ENCODE results near the gene SDK1.

SDK1 gene

DNA sequence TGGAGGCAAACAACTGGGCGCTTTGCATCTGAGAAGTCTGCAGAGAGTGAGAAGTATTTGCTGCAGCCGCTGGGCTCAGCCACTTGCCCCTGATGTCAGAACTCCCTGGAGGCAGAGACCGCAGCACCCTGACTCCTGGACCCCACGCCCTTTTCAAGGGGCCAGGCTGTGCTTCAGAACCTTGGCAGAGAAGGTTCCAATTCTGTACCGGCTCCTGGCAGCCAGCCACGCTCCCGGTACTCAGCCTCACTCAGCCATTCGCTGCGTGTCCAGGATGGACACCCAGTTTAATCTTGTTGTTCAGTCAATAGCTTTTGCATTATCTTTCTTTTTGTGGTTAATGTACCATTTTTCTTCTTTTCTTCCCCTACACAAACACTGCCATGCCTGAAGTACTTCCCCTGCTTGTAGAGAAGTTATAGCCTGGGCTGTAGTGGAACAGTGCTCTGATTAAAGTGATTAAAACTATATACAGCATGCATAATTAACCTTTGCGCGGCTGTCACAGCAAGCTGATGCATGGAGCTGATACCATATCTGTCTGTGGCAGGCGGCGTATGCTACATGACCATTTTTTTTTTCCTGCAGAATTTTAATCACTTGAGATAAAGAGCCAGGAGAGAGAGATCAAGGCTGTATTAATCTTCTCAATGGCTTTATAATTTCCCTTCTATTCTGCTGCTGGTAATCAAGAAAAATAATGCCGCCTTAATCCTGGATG is 578.5 kb downstream of the SDK1 start:
- POLR2A ChIA-PET, result no interaction called here
- CTCF ChIA-PET, result no interaction called here
- no peak for DNase-seq (ENCODE audit: extremely low spot score)

GRCh38 chr7:3880228-3880987 is 579.4 kb downstream of the SDK1 start:
- DNase-seq (ENCODE audit: extremely low spot score), result no peak
- ChIA-PET POLR2A (no interaction called here), CTCF (interaction anchor here (0.6 kb wide), 1 partner anchor 16 kb away, joined by 4 read pairs; no protein-coding TSS in a partner anchor)
- TF ChIP-seq FOXK2 (IDR thresholded peaks at IDR 0.05), result no peak
- TF ChIP-seq LEF1 (IDR thresholded peaks at IDR 0.05; ENCODE audit: borderline replicate concordance), result no peak
- TF ChIP-seq FOXA1 (IDR thresholded peaks at IDR 0.05), result no peak
- TF ChIP-seq FOXM1 (IDR thresholded peaks at IDR 0.05; ENCODE audit: borderline replicate concordance), result no peak
- no peak for TF ChIP-seq BHLHE40 (IDR thresholded peaks at IDR 0.05; ENCODE audit: borderline replicate concordance)
- TF ChIP-seq CTBP1 (IDR thresholded peaks at IDR 0.05; ENCODE audit: borderline replicate concordance), result no peak
- TF ChIP-seq NFRKB (IDR thresholded peaks at IDR 0.05), result no peak
- no peak for TF ChIP-seq SP1 (IDR thresholded peaks at IDR 0.05)
- no peak for TF ChIP-seq SUZ12 (IDR thresholded peaks at IDR 0.05)
- no peak for TF ChIP-seq TARDBP (IDR thresholded peaks at IDR 0.05)
- TF ChIP-seq ZNF384 (IDR thresholded peaks at IDR 0.05), result no peak
- TF ChIP-seq L3MBTL2 (conservative IDR thresholded peaks at IDR 0.05), result no peak
- TF ChIP-seq ELF4 (IDR thresholded peaks at IDR 0.05), result no peak
- TF ChIP-seq HDGF (IDR thresholded peaks at IDR 0.05; ENCODE audit: borderline replicate concordance), result no peak

More for the DNA sequence above, 578.5 kb downstream of the SDK1 start:
- TF ChIP-seq HDGF (IDR thresholded peaks at IDR 0.05; ENCODE audit: borderline replicate concordance), result no peak
- no peak for TF ChIP-seq FOXK2 (IDR thresholded peaks at IDR 0.05)
- no peak for TF ChIP-seq FOXA1 (IDR thresholded peaks at IDR 0.05)
- no peak for TF ChIP-seq SP1 (IDR thresholded peaks at IDR 0.05)
- TF ChIP-seq, protein P1, sequence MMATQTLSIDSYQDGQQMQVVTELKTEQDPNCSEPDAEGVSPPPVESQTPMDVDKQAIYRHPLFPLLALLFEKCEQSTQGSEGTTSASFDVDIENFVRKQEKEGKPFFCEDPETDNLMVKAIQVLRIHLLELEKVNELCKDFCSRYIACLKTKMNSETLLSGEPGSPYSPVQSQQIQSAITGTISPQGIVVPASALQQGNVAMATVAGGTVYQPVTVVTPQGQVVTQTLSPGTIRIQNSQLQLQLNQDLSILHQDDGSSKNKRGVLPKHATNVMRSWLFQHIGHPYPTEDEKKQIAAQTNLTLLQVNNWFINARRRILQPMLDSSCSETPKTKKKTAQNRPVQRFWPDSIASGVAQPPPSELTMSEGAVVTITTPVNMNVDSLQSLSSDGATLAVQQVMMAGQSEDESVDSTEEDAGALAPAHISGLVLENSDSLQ (IDR thresholded peaks at IDR 0.05), result no peak
- no peak for TF ChIP-seq BHLHE40 (IDR thresholded peaks at IDR 0.05; ENCODE audit: borderline replicate concordance)
- no peak for TF ChIP-seq L3MBTL2 (conservative IDR thresholded peaks at IDR 0.05)
- TF ChIP-seq SUZ12 (IDR thresholded peaks at IDR 0.05), result no peak
- TF ChIP-seq LEF1 (IDR thresholded peaks at IDR 0.05; ENCODE audit: borderline replicate concordance), result no peak
- TF ChIP-seq TARDBP (IDR thresholded peaks at IDR 0.05), result no peak
- TF ChIP-seq FOXM1 (IDR thresholded peaks at IDR 0.05; ENCODE audit: borderline replicate concordance), result no peak
- TF ChIP-seq CTBP1 (IDR thresholded peaks at IDR 0.05; ENCODE audit: borderline replicate concordance), result no peak
- TF ChIP-seq ARNT (IDR thresholded peaks at IDR 0.05), result no peak
- TF ChIP-seq NFRKB (IDR thresholded peaks at IDR 0.05), result no peak
- no peak for TF ChIP-seq ELF4 (IDR thresholded peaks at IDR 0.05)
- no peak for TF ChIP-seq ZNF384 (IDR thresholded peaks at IDR 0.05)

DNA sequence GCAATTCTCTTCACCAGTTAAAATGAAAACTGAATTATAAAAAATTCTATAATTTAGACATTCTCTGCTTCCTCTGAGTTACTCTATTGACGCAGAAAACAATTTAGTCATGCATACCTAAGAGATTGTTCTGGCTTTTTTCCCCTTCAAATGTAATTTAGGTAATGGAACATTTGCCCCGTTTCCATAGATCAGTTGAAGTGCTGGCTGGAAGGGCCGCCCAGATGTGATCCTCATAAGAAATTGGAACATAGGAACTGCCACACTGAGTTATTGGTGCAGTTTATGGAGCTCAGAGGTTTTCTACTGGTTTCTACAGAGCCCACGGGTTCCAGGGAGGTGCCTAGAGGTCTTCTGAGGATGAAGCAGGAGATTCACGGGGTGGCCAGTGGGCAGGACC is 581.7 kb downstream of the SDK1 start:
- ChIA-PET CTCF (no interaction called here), POLR2A (no interaction called here)
- TF ChIP-seq NFRKB (IDR thresholded peaks at IDR 0.05) (no peak), FOXK2 (IDR thresholded peaks at IDR 0.05) (no peak), ARNT (IDR thresholded peaks at IDR 0.05) (no peak), ZNF384 (IDR thresholded peaks at IDR 0.05) (no peak), SP1 (IDR thresholded peaks at IDR 0.05) (no peak), TARDBP (IDR thresholded peaks at IDR 0.05) (no peak), FOXA1 (IDR thresholded peaks at IDR 0.05) (no peak), HDGF (IDR thresholded peaks at IDR 0.05; ENCODE audit: borderline replicate concordance) (no peak), SUZ12 (IDR thresholded peaks at IDR 0.05) (no peak)
- TF ChIP-seq, protein P1 (IDR thresholded peaks at IDR 0.05), result no peak
- DNase-seq (ENCODE audit: extremely low spot score), result no peak

DNA sequence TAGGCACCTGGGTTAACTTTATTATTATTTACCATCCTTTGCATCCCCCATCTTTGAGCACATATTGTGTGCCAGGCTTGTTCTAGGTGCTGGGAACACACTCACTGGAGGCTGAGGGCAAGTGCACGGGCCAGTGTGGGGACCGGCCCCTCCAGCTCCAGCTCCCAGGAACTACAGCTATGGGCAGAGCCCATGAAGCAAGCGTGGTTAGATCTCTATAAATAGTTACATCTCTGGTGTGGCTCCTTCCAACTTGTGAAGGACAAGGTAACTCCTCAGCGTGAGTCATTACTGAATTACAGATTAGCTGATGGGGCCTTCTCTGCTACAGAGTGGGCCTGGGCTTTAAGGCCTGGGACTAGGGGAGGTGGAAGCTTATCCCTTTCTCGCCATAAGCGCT is 583.5 kb downstream of the SDK1 start:
- TF ChIP-seq ZNF384 (IDR thresholded peaks at IDR 0.05) (no peak), ARNT (IDR thresholded peaks at IDR 0.05) (no peak), SUZ12 (IDR thresholded peaks at IDR 0.05) (no peak), FOXK2 (IDR thresholded peaks at IDR 0.05) (no peak), NFRKB (IDR thresholded peaks at IDR 0.05) (no peak), LEF1 (IDR thresholded peaks at IDR 0.05; ENCODE audit: borderline replicate concordance) (no peak), TARDBP (IDR thresholded peaks at IDR 0.05) (no peak), FOXM1 (IDR thresholded peaks at IDR 0.05; ENCODE audit: borderline replicate concordance) (no peak), SP1 (IDR thresholded peaks at IDR 0.05) (no peak), L3MBTL2 (conservative IDR thresholded peaks at IDR 0.05) (no peak), HDGF (IDR thresholded peaks at IDR 0.05; ENCODE audit: borderline replicate concordance) (no peak), ELF4 (IDR thresholded peaks at IDR 0.05) (no peak), FOXA1 (IDR thresholded peaks at IDR 0.05) (no peak), BHLHE40 (IDR thresholded peaks at IDR 0.05; ENCODE audit: borderline replicate concordance) (no peak), CTBP1 (IDR thresholded peaks at IDR 0.05; ENCODE audit: borderline replicate concordance) (no peak)
- TF ChIP-seq, protein P1 (IDR thresholded peaks at IDR 0.05), result no peak
- CTCF ChIA-PET, result no interaction called here
- POLR2A ChIA-PET, result no interaction called here
- no peak for DNase-seq (ENCODE audit: extremely low spot score)

DNA sequence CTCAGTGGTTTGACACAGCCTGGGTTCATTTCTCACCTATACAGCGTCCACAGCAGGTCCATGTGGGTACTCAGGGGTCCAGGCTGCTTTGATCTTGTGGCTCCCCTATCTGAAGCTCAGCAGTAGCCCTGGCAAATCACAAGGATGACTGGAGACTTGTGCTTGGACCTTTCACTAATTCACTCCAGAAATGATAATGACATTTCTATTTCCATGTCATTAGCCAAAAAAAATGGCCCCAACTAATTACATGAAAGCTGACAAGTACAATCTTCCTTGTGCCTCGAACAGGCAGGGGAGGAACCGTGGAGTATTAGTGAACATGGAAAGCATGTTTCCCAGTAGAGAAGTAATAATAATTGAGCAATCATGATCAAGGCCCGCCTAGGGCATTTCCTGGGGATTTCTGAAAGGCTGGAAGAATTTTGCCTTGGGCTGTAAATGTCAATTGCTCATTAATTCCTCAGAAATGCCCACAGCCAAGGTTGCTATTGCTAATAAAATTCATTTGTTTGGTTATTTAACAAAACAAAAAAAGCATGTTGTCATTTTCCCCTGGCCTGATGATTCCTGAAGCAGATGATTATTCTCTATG is 586.1 kb downstream of the SDK1 start:
- DNase-seq (ENCODE audit: extremely low spot score), result no peak
- POLR2A ChIA-PET, result no interaction called here
- TF ChIP-seq ELF4 (IDR thresholded peaks at IDR 0.05), result no peak
- CTCF ChIA-PET, result interaction anchor here (0.6 kb wide), 1 partner anchor 22 kb away, joined by 3 read pairs; no protein-coding TSS in a partner anchor
